ENCODE measurements around the gene BASP1. TPM values are rescaled to one million over a fixed set of nuclear protein-coding genes. Genes with fewer than 3 reads are reported as not detected.

BASP1 gene
- total RNA-seq, 4 donors from 2014 or later: 19.8 to 53.9 (median 32.5) TPM

- DNase-seq (ENCODE audit: low spot score): no peak
- no peak for TF ChIP-seq CTCF (IDR thresholded peaks at IDR 0.05)
- no peak for ATAC-seq (ENCODE audit: low FRiP score)
Measured at GRCh38 chr5:17282283-17283120, 65.1 kb downstream of the BASP1 start.

- TF ChIP-seq CTCF (IDR thresholded peaks at IDR 0.05): no peak
- ATAC-seq (ENCODE audit: low FRiP score) (no peak), DNase-seq (ENCODE audit: low spot score) (no peak)
Measured at GRCh38 chr5:17283121-17283415, 65.6 kb downstream of the BASP1 start.

GRCh38 chr5:17287501-17288155 is 70.2 kb downstream of the BASP1 start:
- TF ChIP-seq CTCF (IDR thresholded peaks at IDR 0.05): no peak
- no peak for ATAC-seq (ENCODE audit: low FRiP score)
- no peak for DNase-seq (ENCODE audit: low spot score)

GRCh38 chr5:17288570-17288969 is 71.1 kb downstream of the BASP1 start:
- no peak for TF ChIP-seq CTCF (IDR thresholded peaks at IDR 0.05)
- DNase-seq (ENCODE audit: low spot score) (no peak), ATAC-seq (ENCODE audit: low FRiP score) (no peak)

- DNase-seq (ENCODE audit: low spot score) (no peak), ATAC-seq (ENCODE audit: low FRiP score) (no peak)
- TF ChIP-seq CTCF (IDR thresholded peaks at IDR 0.05): no peak
Measured at GRCh38 chr5:17289681-17290539, 72.5 kb downstream of the BASP1 start.

GRCh38 chr5:17290540-17290974 is 73.1 kb downstream of the BASP1 start:
- TF ChIP-seq CTCF (IDR thresholded peaks at IDR 0.05): no peak
- ATAC-seq (ENCODE audit: low FRiP score) (no peak), DNase-seq (ENCODE audit: low spot score) (no peak)

All from omental fat pad (tissue), 4 donors.